Measurements from ENCODE around the gene RASGEF1C.

RASGEF1C gene

GRCh38 chr5:180180421-180180820 is 28.6 kb downstream of the RASGEF1C start (continued):
- TF ChIP-seq OVOL3 (tag by site-specific recombination; IDR thresholded peaks at IDR 0.05) (no peak), AEBP2 (tag by site-specific recombination; IDR thresholded peaks at IDR 0.05; ENCODE audit: borderline replicate concordance) (no peak), ZNF521 (tag by site-specific recombination; IDR thresholded peaks at IDR 0.05) (no peak), KLF9 (tag by site-specific recombination; IDR thresholded peaks at IDR 0.05; ENCODE audit: low read depth) (no peak), ZNF701 (tag by site-specific recombination; IDR thresholded peaks at IDR 0.05) (no peak)

- ChIA-PET POLR2A (no interaction called here), CTCF (no interaction called here)
- no peak overlapping the region for H3K4me3 ChIP-seq (ENCODE audit: low read depth, low read length)
- TF ChIP-seq ZNF121 (tag by site-specific recombination; IDR thresholded peaks at IDR 0.05), result no peak
- TF ChIP-seq GLIS1 (tag by site-specific recombination; IDR thresholded peaks at IDR 0.05), result peak; percentile 29
- TF ChIP-seq ZNF785 (tag by site-specific recombination; IDR thresholded peaks at IDR 0.05), result no peak
- no peak for TF ChIP-seq ZNF211 (tag by site-specific recombination; IDR thresholded peaks at IDR 0.05; ENCODE audit: low read depth)
- H3K4me1 ChIP-seq (ENCODE audit: control insufficient read depth, insufficient read depth, low read length), result no peaks in the 10 kb centered on the region
- H3K9me3 ChIP-seq (ENCODE audit: control insufficient read depth, insufficient read depth, low read depth, low read length), result no peaks in the 10 kb centered on the region
- no peaks in the 10 kb centered on the region for H3K36me3 ChIP-seq (ENCODE audit: control insufficient read depth in 2 of 2, insufficient read depth in 1 of 2, low read length in 2 of 2)
- H3K27ac ChIP-seq (ENCODE audit: extremely low read depth, low read depth, low read length), result no peak overlapping the region
Observed at GRCh38 chr5:180179442-180180420, 29.3 kb downstream of the RASGEF1C start.

GRCh38 chr5:180178531-180179441 is 30.2 kb downstream of the RASGEF1C start:
- H3K36me3 ChIP-seq (ENCODE audit: control insufficient read depth in 2 of 2, insufficient read depth in 1 of 2, low read length in 2 of 2), result no peaks in the 10 kb centered on the region
- TF ChIP-seq GFI1B (tag by site-specific recombination; IDR thresholded peaks at IDR 0.05), result no peak
- no peak for TF ChIP-seq ZNF501 (tag by site-specific recombination; IDR thresholded peaks at IDR 0.05)
- TF ChIP-seq ZSCAN16 (tag by site-specific recombination; IDR thresholded peaks at IDR 0.05), result no peak
- TF ChIP-seq ZBTB6 (tag by site-specific recombination; IDR thresholded peaks at IDR 0.05), result no peak
- TF ChIP-seq ZNF548 (tag by site-specific recombination; IDR thresholded peaks at IDR 0.05), result no peak
- no peak for TF ChIP-seq ZBTB17 (tag by site-specific recombination; IDR thresholded peaks at IDR 0.05)
- TF ChIP-seq ZNF571 (tag by site-specific recombination; IDR thresholded peaks at IDR 0.05), result no peak
- no peak for TF ChIP-seq ZNF521 (tag by site-specific recombination; IDR thresholded peaks at IDR 0.05)
- no peak for TF ChIP-seq ZNF292 (tag by site-specific recombination; IDR thresholded peaks at IDR 0.05; ENCODE audit: borderline replicate concordance, low read depth)
- H3K27ac ChIP-seq (ENCODE audit: extremely low read depth, low read depth, low read length), result no peak overlapping the region
- no peak overlapping the region for H3K4me3 ChIP-seq (ENCODE audit: low read depth, low read length)
- H3K4me1 ChIP-seq (ENCODE audit: control insufficient read depth, insufficient read depth, low read length), result no peaks in the 10 kb centered on the region
- H3K9me3 ChIP-seq (ENCODE audit: control insufficient read depth, insufficient read depth, low read depth, low read length), result no peaks in the 10 kb centered on the region
- ChIA-PET CTCF (no interaction called here), POLR2A (no interaction called here)
